OCI-LY7 (cell line): ENCODE data around the gene NELFA.

Source experiments
- CTCF ChIP-seq: fragments of 200-600 bp; sonication (generic); conservative IDR thresholded peaks from 2 replicates; pipeline ENCODE4 v1.5.1; 2014; ENCODE audit warnings: mild to moderate bottlenecking, antibody characterized with exemption, low read length, moderate library complexity, mixed read lengths
- EZH2phosphoT487 ChIP-seq: fragments of 200-600 bp; sonication (generic); IDR thresholded peaks from 2 replicates; pipeline ENCODE4 v1.6.1; 2018; ENCODE audit warnings: low read depth, borderline replicate concordance, mild to moderate bottlenecking, mixed run types, antibody characterized with exemption, low read length, moderate library complexity, mixed read lengths

GRCh38 chr4:2040391-2041238, 31.8 kb upstream of the NELFA start:
- TF ChIP-seq CTCF (no peak), EZH2phosphoT487 (no peak)
